H1 (cell line): ENCODE data around the gene ZNF385D. TPM values are rescaled to one million over a fixed set of nuclear protein-coding genes. Genes with fewer than 3 reads are reported as not detected.

Experiments used
- CTCF ChIA-PET: fragments of 300-600 bp; sonication (Branson Sonifier 250); formaldehyde crosslinking; loops from one replicate; lab custom pipeline; 2021; ENCODE audit not compliant: partially characterized antibody; lab: Charles Lee
- POLR2A ChIA-PET: fragments of 300-600 bp; sonication (Branson Sonifier 250); formaldehyde crosslinking; loops from one replicate; lab custom pipeline; 2021; ENCODE audit warnings: inconsistent platforms; ENCODE audit not compliant: partially characterized antibody; lab: Charles Lee
- DNase-seq, 2 experiments: peaks; one replicate each; pipeline versions ENCODE4 v3.0.0 to v3.0.0-alpha.2; 2010 to 2022; ENCODE audit warnings: low spot score in 2 of 2, low read depth in 1 of 2, mixed read lengths in 1 of 2
- FAIRE-seq: peaks from 2 replicates; lab custom pipeline; 2011; peaks lifted over from hg19 to GRCh38; lab: Jason Lieb, UNC
- H2AFZ ChIP-seq: 2 replicates; pipeline ENCODE4 v1.8.1; 2012; ENCODE audit warnings: low read length, inconsistent platforms
- H2AK5ac ChIP-seq: 2 replicates; pipeline ENCODE4 v1.6.1; 2013; ENCODE audit warnings: low read depth, low read length
- H2BK120ac ChIP-seq: replicated peaks from 2 replicates; pipeline ENCODE3; 2013; ENCODE audit warnings: low read depth, low read length, inconsistent platforms
- H2BK12ac ChIP-seq: 2 replicates; pipeline ENCODE4 v1.6.1; 2013; ENCODE audit warnings: low read depth, low read length
- H2BK15ac ChIP-seq: 2 replicates; pipeline ENCODE4 v1.6.1; 2013; ENCODE audit warnings: low read length
- H2BK20ac ChIP-seq: 2 replicates; pipeline ENCODE4 v1.6.1; 2013; ENCODE audit warnings: low read length
- H2BK5ac ChIP-seq: 2 replicates; pipeline ENCODE4 v1.6.1; 2013; ENCODE audit warnings: low read depth, low read length
- H3K14ac ChIP-seq: 2 replicates; pipeline ENCODE4 v1.6.1; 2013; ENCODE audit warnings: inconsistent platforms; ENCODE audit not compliant: insufficient read length
- H3K18ac ChIP-seq: 2 replicates; pipeline ENCODE4 v1.6.1; 2013; ENCODE audit warnings: low read length; ENCODE audit errors: extremely low read depth
- H3K23ac ChIP-seq: 2 replicates; pipeline ENCODE4 v1.6.1; 2013; ENCODE audit warnings: inconsistent platforms; ENCODE audit not compliant: insufficient read length
- H3K23me2 ChIP-seq: 2 replicates; pipeline ENCODE4 v1.6.1; 2013; ENCODE audit warnings: low read depth, low read length
- H3K27ac ChIP-seq: 2 replicates; pipeline ENCODE4 v1.6.1; 2011; ENCODE audit warnings: low read depth, low read length, inconsistent platforms
- H3K27me3 ChIP-seq, 4 experiments: replicated peaks in 1 of 4; 1 replicate in 1 of 4; 2 replicates in 3 of 4; pipeline versions ENCODE4 v1.6.1 to v1.8.1; 2011 to 2013; ENCODE audit warnings: low read length in 3 of 4, mild to moderate bottlenecking in 3 of 4, inconsistent platforms in 2 of 4, mixed read lengths in 2 of 4, moderate library complexity in 1 of 4; ENCODE audit not compliant: control insufficient read depth in 3 of 4, insufficient read depth in 3 of 4; ENCODE audit errors: extremely low read depth in 1 of 4
- H3K36me3 ChIP-seq, 4 experiments: 2 replicates each; pipeline versions ENCODE4 v1.6.1 to v1.8.1; 2011 to 2013; ENCODE audit warnings: mild to moderate bottlenecking in 4 of 4, low read length in 3 of 4, moderate library complexity in 2 of 4, control low read depth in 1 of 4, inconsistent platforms in 1 of 4; ENCODE audit not compliant: insufficient read depth in 4 of 4, control insufficient read depth in 2 of 4
- H3K4ac ChIP-seq: replicated peaks from 2 replicates; pipeline ENCODE3; 2013; ENCODE audit warnings: low read length, low read depth, mixed read lengths, inconsistent platforms; ENCODE audit not compliant: insufficient read length
- H3K4me1 ChIP-seq, 4 experiments: replicated peaks in 1 of 4; 1 replicate in 1 of 4; 2 replicates in 3 of 4; pipeline versions ENCODE4 v1.6.1 to v1.8.1; 2011 to 2013; ENCODE audit warnings: low read length in 3 of 4, inconsistent platforms in 2 of 4, mixed read lengths in 1 of 4; ENCODE audit not compliant: insufficient read depth in 4 of 4, control insufficient read depth in 3 of 4
- H3K4me2 ChIP-seq, 2 experiments: 2 replicates each; pipeline versions ENCODE4 v1.6.1 to v1.8.1; 2011 to 2013; ENCODE audit warnings: low read depth in 2 of 2, low read length in 2 of 2, control low read depth in 1 of 2, inconsistent platforms in 1 of 2, mild to moderate bottlenecking in 1 of 2; ENCODE audit not compliant: insufficient read depth in 1 of 2
- H3K4me3 ChIP-seq, 4 experiments: fragments of 200-600, 300-600 bp in 1 of 4; sonication (generic), shearing (Covaris generic), sonication (Bioruptor Twin) in 1 of 4; 2 replicates each; pipeline versions ENCODE4 v1.5.1 to v1.8.1; 2011 to 2016; ENCODE audit warnings: low read length in 4 of 4, low read depth in 3 of 4, control low read depth in 2 of 4, inconsistent platforms in 2 of 4, mild to moderate bottlenecking in 2 of 4, mixed read lengths in 1 of 4, moderate library complexity in 1 of 4; ENCODE audit not compliant: insufficient read depth in 2 of 4; ENCODE audit errors: extremely low read depth in 1 of 4
- H3K56ac ChIP-seq: replicated peaks from 2 replicates; pipeline ENCODE3; 2013; ENCODE audit warnings: low read depth, mild to moderate bottlenecking, mixed read lengths, low read length, inconsistent platforms; ENCODE audit not compliant: insufficient read length
- H3K79me1 ChIP-seq: 2 replicates; pipeline ENCODE4 v1.6.1; 2013; ENCODE audit warnings: low read depth, low read length, control low read depth
- H3K79me2 ChIP-seq, 2 experiments: 2 replicates each; pipeline versions ENCODE4 v1.6.1 to v1.8.1; 2012 to 2013; ENCODE audit warnings: low read length in 2 of 2, mild to moderate bottlenecking in 2 of 2, inconsistent platforms in 1 of 2; ENCODE audit not compliant: insufficient read depth in 2 of 2, control insufficient read depth in 1 of 2
- H3K9ac ChIP-seq, 4 experiments: replicated peaks in 1 of 4; 1 replicate in 1 of 4; 2 replicates in 3 of 4; pipeline versions ENCODE4 v1.6.1 to v1.8.1; 2011 to 2013; ENCODE audit warnings: low read depth in 3 of 4, low read length in 3 of 4, control low read depth in 2 of 4, mild to moderate bottlenecking in 2 of 4, moderate library complexity in 2 of 4, inconsistent platforms in 1 of 4; ENCODE audit errors: extremely low read depth in 1 of 4
- H3K9me3 ChIP-seq, 2 experiments: 2 replicates each; pipeline versions ENCODE4 v1.6.1 to v1.8.1; 2012 to 2013; ENCODE audit warnings: mild to moderate bottlenecking in 2 of 2, moderate library complexity in 2 of 2, control low read depth in 1 of 2, inconsistent platforms in 1 of 2, low read depth in 1 of 2, low read length in 1 of 2, mixed read lengths in 1 of 2; ENCODE audit not compliant: insufficient read depth in 2 of 2
- H4K20me1 ChIP-seq, 2 experiments: replicated peaks in 1 of 2; 2 replicates each; pipeline versions ENCODE3 to v1.8.1; 2011 to 2013; ENCODE audit warnings: inconsistent platforms in 2 of 2, low read length in 2 of 2, mild to moderate bottlenecking in 1 of 2; ENCODE audit not compliant: insufficient read depth in 2 of 2, control insufficient read depth in 1 of 2
- H4K5ac ChIP-seq: 2 replicates; pipeline ENCODE4 v1.6.1; 2013; ENCODE audit warnings: low read length, low read depth, mixed read lengths, inconsistent platforms; ENCODE audit not compliant: insufficient read length
- H4K8ac ChIP-seq: 2 replicates; pipeline ENCODE4 v1.8.0; 2013; ENCODE audit warnings: mild to moderate bottlenecking, moderate library complexity, low read length, inconsistent platforms; ENCODE audit not compliant: insufficient read depth; ENCODE audit errors: extremely low read depth
- H4K91ac ChIP-seq: replicated peaks from 2 replicates; pipeline ENCODE3; 2013; ENCODE audit warnings: low read length, mixed read lengths, inconsistent platforms; ENCODE audit not compliant: insufficient read length
- BACH1 ChIP-seq: IDR thresholded peaks from 2 replicates; pipeline ENCODE4 v1.6.1; 2012; ENCODE audit warnings: low read length, improper control_type of control experiment
- GTF2F1 ChIP-seq: IDR thresholded peaks from 2 replicates; pipeline ENCODE4 v1.6.1; 2012; ENCODE audit warnings: low read depth, low read length, improper control_type of control experiment, borderline replicate concordance
- PHF8 ChIP-seq: fragments of 200-600 bp; sonication (generic); conservative IDR thresholded peaks from 2 replicates; pipeline ENCODE4 v1.7.1; 2012; ENCODE audit warnings: low read depth, mild to moderate bottlenecking, inconsistent platforms, low read length, moderate library complexity
- SAP30 ChIP-seq: fragments of 300-600 bp; sonication (generic); IDR thresholded peaks from 2 replicates; pipeline ENCODE4 v1.7.1; 2012; ENCODE audit warnings: low read length, moderate library complexity, mild to moderate bottlenecking, inconsistent platforms; ENCODE audit not compliant: insufficient read depth, insufficient replicate concordance
- TEAD4 ChIP-seq: IDR thresholded peaks from 2 replicates; pipeline ENCODE4 v1.6.1; 2012; ENCODE audit warnings: low read depth, low read length, inconsistent platforms, mixed read lengths
- ZNF274 ChIP-seq: IDR thresholded peaks from 2 replicates; pipeline ENCODE4 v1.7.0; 2012; ENCODE audit warnings: low read length, borderline replicate concordance; ENCODE audit errors: extremely low read depth
- WGBS, 2 experiments: shearing (Covaris generic) in 1 of 2; methylation state at CpG; one replicate each; pipeline versions ENCODE4 v1.1.6 to v1.1.7; 2013 to 2015; ENCODE audit warnings: low lambda C conversion rate in 2 of 2, mixed read lengths in 2 of 2, inconsistent platforms in 1 of 2, low coverage in 1 of 2, missing lambda C conversion rate in 1 of 2; ENCODE audit not compliant: insufficient replicate concordance in 2 of 2, insufficient coverage in 1 of 2, insufficient read length in 1 of 2; ENCODE audit errors: extremely low coverage in 1 of 2, missing lambda C conversion rate in 1 of 2; 5-methylcytosine and 5-hydroxymethylcytosine counted together
- polyA plus RNA-seq, 7 experiments: library from polyadenylated mRNA; depleted of rRNA in 3 of 7; stranded (reverse) in 5 of 7; unstranded in 2 of 7; fragments of >200 nt in 5 of 7; fragments of 200-250 nt in 2 of 7; gene quantifications; 1 replicate in 5 of 7; 2 replicates in 1 of 7; 4 replicates in 1 of 7; pipeline versions ENCODE4 v1.2.1 to v1.2.3, GENCODE V29; 2011 to 2013; ENCODE audit warnings: missing spikeins in 2 of 7, mixed read lengths in 2 of 7
- total RNA-seq: library from RNA; stranded (reverse); fragmentation: NEBNext Ultra II Directional; extraction: Animal tissue kit (Norgen Biotek cat#: 25700); gene quantifications from 2 replicates; pipeline ENCODE4 v1.2.1, GENCODE V29; 2021

Gene ZNF385D
- total and polyA plus RNA-seq, 2 of the 8 experiments (the other 6 are each of a cell fraction or from before 2014, with no cell fraction given), result 5.9 to 10.8 TPM

GRCh38 chr3:21792176-21792575 is 41.2 kb upstream of the ZNF385D start:
- Histone ChIP-seq H3K56ac (no peak overlapping the region), H2BK15ac (no peak overlapping the region)
- 100% methylated on average over 1 of the region's 1 CpG; no CpG with 5 or more reads in 1 of the 2 experiments for WGBS, 2 experiments

More at GRCh38 chr3:21792176-21792575, 41.2 kb upstream of the ZNF385D start:
- no peak overlapping the region for H3K4ac ChIP-seq
- no peaks in the 10 kb centered on the region for H4K20me1 ChIP-seq
- no peak overlapping the region for H2BK5ac ChIP-seq
- H3K36me3 ChIP-seq, result no peaks in the 10 kb centered on the region; a peak in 1 of 8 replicates
- no peak overlapping the region for H4K8ac ChIP-seq
- H2BK12ac ChIP-seq, result no peak overlapping the region
- no peak overlapping the region for H2BK120ac ChIP-seq
- TF ChIP-seq ZNF274 (no peak), BACH1 (no peak), TEAD4 (no peak), GTF2F1 (no peak), SAP30 (no peak), PHF8 (no peak)
- no peak overlapping the region for H3K27ac ChIP-seq
- no peak overlapping the region for H3K18ac ChIP-seq
- H3K79me1 ChIP-seq, result no peaks in the 10 kb centered on the region
- H3K27me3 ChIP-seq, result no peaks in the 10 kb centered on the region
- no peak overlapping the region for H3K14ac ChIP-seq
- H2AK5ac ChIP-seq, result no peak overlapping the region
- H3K4me2 ChIP-seq, result no peak overlapping the region
- H3K4me1 ChIP-seq, result 0 out of 7 replicates have a peak, but pooled peaks cover 0 to 2% (median 0%) of the 10 kb centered on the region in 4 experiments
- H4K5ac ChIP-seq, result no peak overlapping the region
- DNase-seq, result no peak
- POLR2A ChIA-PET, result no interaction called here
- no peak for FAIRE-seq
- H3K9me3 ChIP-seq, result no peaks in the 10 kb centered on the region
- H2BK20ac ChIP-seq, result no peak overlapping the region
- no peaks in the 10 kb centered on the region for H3K23me2 ChIP-seq
- no peak overlapping the region for H3K23ac ChIP-seq
- no peaks in the 10 kb centered on the region for H3K79me2 ChIP-seq
- CTCF ChIA-PET, result no interaction called here
- no peak overlapping the region for H4K91ac ChIP-seq
- no peak overlapping the region for H2AFZ ChIP-seq
- no peak overlapping the region for H3K4me3 ChIP-seq
- no peak overlapping the region for H3K9ac ChIP-seq
